Thyroid gland (tissue), 4 donors: Measurements from ENCODE around the gene HCN1.

ENCODE experiments used
- POLR2A ChIP-seq, 2 donors: fragments of 450-650 bp; IDR thresholded peaks; one replicate each; pipeline ENCODE4 v1.6.1; 2017; ENCODE audit warnings: antibody characterized with exemption in 2 of 2, mild to moderate bottlenecking in 2 of 2, moderate library complexity in 1 of 2
- TF ChIP-seq, protein P1 (sequence below), 6 experiments: fragments of 200-600 bp in 3 of 6; fragments of 450-650 bp in 3 of 6; sonication (generic) in 3 of 6; IDR thresholded peaks; one replicate each; pipeline ENCODE4 v1.5.1; 2016 to 2019; ENCODE audit warnings: antibody characterized with exemption in 6 of 6, mild to moderate bottlenecking in 2 of 6, inconsistent platforms in 1 of 6, moderate library complexity in 1 of 6

DNA sequence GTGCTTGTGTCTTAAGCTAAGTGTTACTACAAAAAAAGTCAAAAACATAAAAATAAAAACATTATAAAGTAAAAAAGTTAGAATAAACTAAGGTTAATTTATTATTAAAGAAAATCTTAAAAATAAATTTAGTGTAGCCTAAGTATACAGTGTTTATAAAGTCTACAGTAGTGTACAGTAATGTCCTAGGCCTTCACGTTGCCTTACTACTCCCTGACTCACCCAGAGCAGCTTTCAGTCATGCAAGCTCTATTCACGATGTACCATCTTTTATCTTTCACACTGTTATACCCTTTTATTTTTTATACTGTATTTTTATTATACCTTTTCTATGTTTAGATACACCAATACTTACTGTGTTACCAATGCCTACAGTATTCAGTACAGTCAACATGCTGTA, 288.1 kb downstream of the HCN1 start:
- TF ChIP-seq, protein P1, sequence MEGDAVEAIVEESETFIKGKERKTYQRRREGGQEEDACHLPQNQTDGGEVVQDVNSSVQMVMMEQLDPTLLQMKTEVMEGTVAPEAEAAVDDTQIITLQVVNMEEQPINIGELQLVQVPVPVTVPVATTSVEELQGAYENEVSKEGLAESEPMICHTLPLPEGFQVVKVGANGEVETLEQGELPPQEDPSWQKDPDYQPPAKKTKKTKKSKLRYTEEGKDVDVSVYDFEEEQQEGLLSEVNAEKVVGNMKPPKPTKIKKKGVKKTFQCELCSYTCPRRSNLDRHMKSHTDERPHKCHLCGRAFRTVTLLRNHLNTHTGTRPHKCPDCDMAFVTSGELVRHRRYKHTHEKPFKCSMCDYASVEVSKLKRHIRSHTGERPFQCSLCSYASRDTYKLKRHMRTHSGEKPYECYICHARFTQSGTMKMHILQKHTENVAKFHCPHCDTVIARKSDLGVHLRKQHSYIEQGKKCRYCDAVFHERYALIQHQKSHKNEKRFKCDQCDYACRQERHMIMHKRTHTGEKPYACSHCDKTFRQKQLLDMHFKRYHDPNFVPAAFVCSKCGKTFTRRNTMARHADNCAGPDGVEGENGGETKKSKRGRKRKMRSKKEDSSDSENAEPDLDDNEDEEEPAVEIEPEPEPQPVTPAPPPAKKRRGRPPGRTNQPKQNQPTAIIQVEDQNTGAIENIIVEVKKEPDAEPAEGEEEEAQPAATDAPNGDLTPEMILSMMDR (IDR thresholded peaks at IDR 0.05) = no peak
- TF ChIP-seq POLR2A (IDR thresholded peaks at IDR 0.05) = no peak
